ENCODE results near the gene ADM5.
A peak's percentile ranks its signal among the peaks of the same experiment; 100 is the strongest.

The ADM5 gene

DNA sequence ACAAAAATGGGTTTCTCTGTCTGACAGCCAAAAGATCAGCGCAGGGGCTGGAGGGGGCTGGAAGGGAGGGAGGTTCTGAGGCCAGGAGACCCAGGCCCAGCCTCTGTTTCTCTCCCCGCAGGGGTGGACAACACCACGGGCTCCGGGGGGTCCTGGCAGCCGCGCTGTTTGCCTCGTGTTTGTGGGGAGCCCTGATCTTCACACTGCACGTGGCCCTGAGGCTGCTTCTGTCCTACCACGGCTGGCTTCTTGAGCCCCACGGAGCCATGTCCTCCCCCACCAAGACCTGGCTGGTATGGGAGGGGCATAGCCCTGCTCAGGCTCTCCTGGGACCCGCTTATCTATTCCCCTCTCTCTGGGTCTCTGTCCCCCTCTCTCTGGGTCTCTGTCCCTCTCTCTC is 11.2 kb downstream of the ADM5 start:
- DNase-seq (ENCODE audit: extremely low read depth, low read depth) = no peak
- TF ChIP-seq CTCF (IDR thresholded peaks at IDR 0.05; ENCODE audit: low read depth, low read length, missing control alignments) = no peak
- no peak overlapping the region for H3K4me3 ChIP-seq (replicated peaks; ENCODE audit: low read depth, low read length)

DNA sequence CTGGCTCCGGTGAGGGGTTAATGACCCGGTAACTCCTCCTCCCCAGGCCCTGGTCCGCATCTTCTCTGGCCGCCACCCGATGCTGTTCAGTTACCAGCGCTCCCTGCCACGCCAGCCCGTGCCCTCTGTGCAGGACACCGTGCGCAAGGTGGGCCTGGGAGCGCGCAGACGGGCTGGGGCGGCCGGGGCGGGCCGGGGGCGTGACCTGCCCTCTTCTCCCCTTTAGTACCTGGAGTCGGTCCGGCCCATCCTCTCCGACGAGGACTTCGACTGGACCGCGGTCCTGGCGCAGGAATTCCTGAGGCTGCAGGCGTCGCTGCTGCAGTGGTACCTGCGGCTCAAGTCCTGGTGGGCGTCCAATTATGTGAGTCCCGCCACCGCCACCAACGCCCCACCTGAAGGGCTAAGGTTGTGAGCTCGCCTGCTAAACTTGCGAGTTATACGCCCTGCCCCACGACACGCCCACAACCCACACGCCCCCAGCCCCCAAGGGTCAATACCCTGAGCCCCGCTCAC is 11.9 kb downstream of the ADM5 start:
- DNase-seq (ENCODE audit: extremely low read depth, low read depth) = no peak
- no peak for TF ChIP-seq CTCF (IDR thresholded peaks at IDR 0.05; ENCODE audit: low read depth, low read length, missing control alignments)
- H3K4me3 ChIP-seq (replicated peaks; ENCODE audit: low read depth, low read length) = no peak overlapping the region

DNA sequence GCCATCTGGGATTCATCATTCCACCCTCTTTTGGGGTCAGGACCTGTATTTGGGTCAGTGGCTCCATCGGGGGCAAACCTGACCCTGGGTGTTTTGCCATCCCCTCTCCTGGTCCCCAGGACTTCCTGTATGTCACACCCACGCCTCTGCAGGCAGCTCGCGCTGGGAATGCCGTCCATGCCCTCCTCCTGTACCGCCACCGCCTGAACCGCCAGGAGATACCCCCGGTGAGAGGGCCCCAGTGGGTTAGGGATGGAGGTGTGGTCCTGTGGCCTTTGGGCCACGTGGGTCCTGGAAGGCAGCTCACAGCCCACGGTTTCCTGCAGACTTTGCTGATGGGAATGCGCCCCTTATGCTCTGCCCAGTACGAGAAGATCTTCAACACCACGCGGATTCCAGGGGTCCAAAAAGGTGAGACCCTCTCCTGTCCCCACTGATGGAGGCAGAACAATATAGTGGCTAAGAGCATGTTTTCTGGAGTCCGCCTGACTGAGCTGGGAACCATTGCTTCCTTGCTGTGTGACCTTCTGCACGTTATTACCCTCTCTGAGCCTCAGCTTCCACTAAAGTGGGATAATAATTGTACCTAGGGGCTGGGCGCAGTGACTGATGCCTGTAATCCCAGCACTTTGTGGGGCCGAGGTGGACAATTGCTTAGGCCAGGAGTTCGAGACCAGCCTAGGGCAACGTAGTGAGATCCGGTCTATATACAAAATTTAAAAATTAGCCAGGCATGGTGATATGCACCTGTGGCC is 15.7 kb downstream of the ADM5 start:
- DNase-seq (ENCODE audit: extremely low read depth, low read depth) = no peak

GRCh38 chr19:49705919-49706318 is 16.5 kb downstream of the ADM5 start:
- TF ChIP-seq CTCF (IDR thresholded peaks at IDR 0.05; ENCODE audit: low read depth, low read length, missing control alignments) = no peak

More for the DNA sequence above, 15.7 kb downstream of the ADM5 start:
- H3K4me3 ChIP-seq (replicated peaks; ENCODE audit: low read depth, low read length) = no peak overlapping the region
- no peak for TF ChIP-seq CTCF (IDR thresholded peaks at IDR 0.05; ENCODE audit: low read depth, low read length, missing control alignments)

DNA sequence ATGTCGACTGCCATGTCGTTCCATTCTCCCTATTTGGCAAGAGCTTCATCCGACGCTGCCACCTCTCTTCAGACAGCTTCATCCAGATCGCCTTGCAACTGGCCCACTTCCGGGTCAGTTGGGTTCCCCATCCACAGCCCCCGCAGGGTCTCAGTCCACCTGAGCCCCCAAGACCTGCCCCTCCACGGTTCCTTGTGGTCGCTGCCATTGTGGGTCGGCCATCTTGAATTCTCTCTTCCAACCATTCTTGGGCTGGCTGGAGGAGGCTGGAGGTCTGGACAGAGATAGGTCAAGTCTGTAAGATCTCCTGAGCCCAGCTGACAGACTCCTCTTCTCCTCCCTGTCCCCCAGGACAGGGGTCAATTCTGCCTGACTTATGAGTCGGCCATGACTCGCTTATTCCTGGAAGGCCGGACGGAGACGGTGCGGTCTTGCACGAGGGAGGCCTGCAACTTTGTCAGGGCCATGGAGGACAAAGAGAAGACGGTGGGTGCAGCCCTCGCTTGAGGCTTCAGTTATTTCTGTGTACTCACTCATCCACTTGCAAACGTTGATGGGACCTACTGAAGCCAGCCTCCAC is 21.1 kb downstream of the ADM5 start:
- H3K4me3 ChIP-seq (replicated peaks; ENCODE audit: low read depth, low read length) = no peak overlapping the region
- DNase-seq (ENCODE audit: extremely low read depth, low read depth) = no peak
- TF ChIP-seq CTCF (IDR thresholded peaks at IDR 0.05; ENCODE audit: low read depth, low read length, missing control alignments) = no peak

More at GRCh38 chr19:49705919-49706318, 16.5 kb downstream of the ADM5 start:
- no peak overlapping the region for H3K4me3 ChIP-seq (replicated peaks; ENCODE audit: low read depth, low read length)
- DNase-seq (ENCODE audit: extremely low read depth, low read depth) = no peak

DNA sequence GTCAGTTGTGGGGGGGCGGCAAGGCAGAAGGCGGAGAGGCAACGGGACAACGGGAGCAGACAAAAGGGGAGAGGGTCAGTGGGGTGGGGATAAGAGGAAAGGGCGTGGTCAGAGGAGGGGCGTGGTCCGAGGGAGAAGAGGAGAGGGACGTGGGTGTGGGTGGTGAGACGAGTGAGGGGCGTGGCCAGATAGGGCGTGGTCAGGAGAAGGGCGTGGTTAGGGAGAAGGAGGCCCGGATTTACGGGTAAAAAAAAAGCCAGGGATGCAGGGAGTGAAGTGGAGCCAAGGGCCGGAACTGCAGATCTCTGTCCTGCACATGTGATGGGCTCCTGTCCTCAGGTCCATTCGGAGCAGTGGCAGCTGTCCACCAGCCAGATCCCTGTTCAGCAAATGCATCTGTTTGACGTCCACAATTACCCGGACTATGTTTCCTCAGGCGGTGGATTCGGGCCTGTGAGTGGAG is 23.0 kb downstream of the ADM5 start:
- TF ChIP-seq CTCF (IDR thresholded peaks at IDR 0.05; ENCODE audit: low read depth, low read length, missing control alignments) = no peak
- DNase-seq (ENCODE audit: extremely low read depth, low read depth) = peak; percentile 73
- H3K4me3 ChIP-seq (replicated peaks; ENCODE audit: low read depth, low read length) = peak overlapping the region; percentile 33

Data from HFF-Myc (cell line).